ENCODE measurements around the gene TOPAZ1. TPM values are rescaled to one million over a fixed set of nuclear protein-coding genes. Genes with fewer than 3 reads are reported as not detected.
A peak's percentile ranks its signal among the peaks of the same experiment; 100 is the strongest.

The TOPAZ1 gene
- polyA plus RNA-seq, 3 donors = not detected

DNA sequence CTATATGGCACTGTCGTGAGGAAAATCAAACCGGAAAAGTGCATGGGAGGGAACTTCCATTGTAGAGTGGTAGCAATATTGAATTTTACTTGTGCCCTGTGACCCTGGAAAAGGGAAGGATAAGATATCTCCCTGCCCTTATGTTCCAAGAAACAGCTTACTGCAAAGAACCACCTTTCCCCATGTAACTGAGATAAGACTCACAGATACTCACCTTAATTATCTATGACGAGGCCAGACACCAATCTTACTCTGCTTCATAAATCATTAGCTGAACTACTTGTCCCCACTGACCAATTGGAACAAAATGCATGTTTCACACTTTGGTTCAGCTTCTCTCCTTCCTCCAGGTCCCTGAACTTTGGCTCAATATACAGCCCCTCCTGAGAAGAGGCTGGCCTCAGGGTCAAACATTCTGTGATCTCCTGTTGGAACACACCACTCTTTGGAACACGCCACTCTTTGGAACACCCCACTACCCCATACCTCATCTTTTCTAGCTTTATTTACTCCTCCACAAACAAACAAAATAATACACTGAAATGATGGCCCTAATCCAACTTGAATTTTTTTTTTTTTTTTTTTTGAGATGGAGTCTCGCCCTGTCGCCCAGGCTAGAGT lies 6.9 kb upstream of the TOPAZ1 start:
- no peaks in the 10 kb centered on the region for H3K27me3 ChIP-seq (ENCODE audit: control insufficient read depth in 2 of 2, insufficient read depth in 2 of 2, low read length in 2 of 2)
- no peak overlapping the region for H3K4me3 ChIP-seq (replicated peaks in 1 of 3; ENCODE audit: low read depth in 2 of 3, low read length in 3 of 3)
- H3K4me1 ChIP-seq (ENCODE audit: control insufficient read depth in 1 of 2, insufficient read depth in 2 of 2, low read length in 2 of 2) = peaks cover 4 to 7% of the 10 kb centered on the region in 2 donors
- H3K79me2 ChIP-seq (ENCODE audit: insufficient read depth, low read length) = no peaks in the 10 kb centered on the region
- H3K4me2 ChIP-seq (replicated peaks; ENCODE audit: extremely low read depth, low read length, poor library complexity, severe bottlenecking) = no peak overlapping the region
- intact Hi-C loops (cut with micrococcal nuclease) = no loop called here
- no peaks in the 10 kb centered on the region for H4K20me1 ChIP-seq (ENCODE audit: insufficient read depth, low read length)
- DNase-seq = no peak
- Mint-ChIP-seq H3K27ac (no peak overlapping the region), H3K36me3 (no peaks in the 10 kb centered on the region), H3K27me3 (ENCODE audit: low read depth in 3 of 3) (peaks cover 0 to 5% (median 2%) of the 10 kb centered on the region in 3 donors), H3K4me3 (no peak overlapping the region), H3K4me1 (peaks cover 12% of the 10 kb centered on the region), H3K9me3 (no peaks in the 10 kb centered on the region)
- H3K9me3 ChIP-seq (replicated peaks in 1 of 2; ENCODE audit: control insufficient read depth in 1 of 2, insufficient read depth in 1 of 2, low read length in 2 of 2) = no peaks in the 10 kb centered on the region
- H2AFZ ChIP-seq (ENCODE audit: insufficient read depth, low read depth, low read length, poor library complexity, severe bottlenecking) = no peak overlapping the region
- no peak overlapping the region for H3K9ac ChIP-seq (ENCODE audit: insufficient read depth, low read length, poor library complexity, severe bottlenecking)
- no peaks in the 10 kb centered on the region for H3K36me3 ChIP-seq (replicated peaks in 1 of 2; ENCODE audit: control insufficient read depth in 1 of 2, insufficient read depth in 2 of 2, low read length in 2 of 2)
- 93% methylated on average over 6 of the region's 6 CpGs for WGBS (ENCODE audit: insufficient coverage)
- no peak overlapping the region for H3K27ac ChIP-seq (ENCODE audit: low read depth in 1 of 2, low read length in 2 of 2)
- TF ChIP-seq, protein P1, sequence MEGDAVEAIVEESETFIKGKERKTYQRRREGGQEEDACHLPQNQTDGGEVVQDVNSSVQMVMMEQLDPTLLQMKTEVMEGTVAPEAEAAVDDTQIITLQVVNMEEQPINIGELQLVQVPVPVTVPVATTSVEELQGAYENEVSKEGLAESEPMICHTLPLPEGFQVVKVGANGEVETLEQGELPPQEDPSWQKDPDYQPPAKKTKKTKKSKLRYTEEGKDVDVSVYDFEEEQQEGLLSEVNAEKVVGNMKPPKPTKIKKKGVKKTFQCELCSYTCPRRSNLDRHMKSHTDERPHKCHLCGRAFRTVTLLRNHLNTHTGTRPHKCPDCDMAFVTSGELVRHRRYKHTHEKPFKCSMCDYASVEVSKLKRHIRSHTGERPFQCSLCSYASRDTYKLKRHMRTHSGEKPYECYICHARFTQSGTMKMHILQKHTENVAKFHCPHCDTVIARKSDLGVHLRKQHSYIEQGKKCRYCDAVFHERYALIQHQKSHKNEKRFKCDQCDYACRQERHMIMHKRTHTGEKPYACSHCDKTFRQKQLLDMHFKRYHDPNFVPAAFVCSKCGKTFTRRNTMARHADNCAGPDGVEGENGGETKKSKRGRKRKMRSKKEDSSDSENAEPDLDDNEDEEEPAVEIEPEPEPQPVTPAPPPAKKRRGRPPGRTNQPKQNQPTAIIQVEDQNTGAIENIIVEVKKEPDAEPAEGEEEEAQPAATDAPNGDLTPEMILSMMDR (IDR thresholded peaks at IDR 0.05) = no peak

DNA sequence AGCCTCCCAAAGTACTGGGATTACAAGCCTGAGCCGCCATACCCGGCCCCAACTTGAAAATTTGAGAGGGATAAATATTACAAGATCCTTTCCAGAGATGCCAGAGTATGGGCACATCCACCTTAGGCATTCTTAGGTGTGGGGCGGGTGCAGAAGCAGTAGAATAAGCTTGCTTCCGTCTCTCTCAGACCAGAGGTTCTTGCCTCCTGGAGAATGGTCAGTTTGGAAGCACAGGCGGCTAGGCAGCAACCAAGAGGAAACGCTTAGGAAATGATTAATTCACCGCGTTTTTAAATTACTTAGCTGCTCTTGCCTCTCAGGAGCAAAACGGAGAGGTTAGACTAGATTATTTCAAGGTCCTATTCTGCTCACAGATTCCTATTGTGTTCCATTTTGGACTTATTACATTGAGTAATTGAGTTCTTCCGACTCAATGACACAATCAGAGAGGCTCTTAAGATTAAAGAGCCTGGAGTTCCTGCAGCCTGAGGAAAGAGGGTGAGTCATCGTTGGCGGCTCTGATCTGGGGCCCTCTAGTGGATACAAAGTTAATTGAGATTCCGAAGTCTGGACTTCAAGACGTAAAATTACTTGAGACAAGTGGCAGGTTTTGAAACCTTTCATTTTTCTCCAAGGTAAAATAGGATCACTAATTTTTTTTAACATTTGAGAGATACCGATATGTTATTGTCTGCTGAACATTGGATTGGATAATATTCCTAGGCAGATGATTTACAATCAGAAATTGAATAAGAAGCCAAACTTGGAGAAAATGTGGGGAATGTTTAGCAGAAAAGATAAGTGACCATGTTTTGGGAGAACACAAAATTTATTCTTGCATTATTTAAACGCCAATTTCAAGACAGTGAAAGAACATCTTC lies 5.8 kb upstream of the TOPAZ1 start:
- Histone ChIP-seq H2AFZ (ENCODE audit: insufficient read depth, low read depth, low read length, poor library complexity, severe bottlenecking) (peak overlapping the region; percentile 60), H3K79me2 (ENCODE audit: insufficient read depth, low read length) (no peaks in the 10 kb centered on the region), H3K36me3 (replicated peaks in 1 of 2; ENCODE audit: control insufficient read depth in 1 of 2, insufficient read depth in 2 of 2, low read length in 2 of 2) (no peaks in the 10 kb centered on the region), H3K4me1 (ENCODE audit: control insufficient read depth in 1 of 2, insufficient read depth in 2 of 2, low read length in 2 of 2) (peaks cover 4 to 7% of the 10 kb centered on the region in 2 donors), H3K9me3 (replicated peaks in 1 of 2; ENCODE audit: control insufficient read depth in 1 of 2, insufficient read depth in 1 of 2, low read length in 2 of 2) (no peaks in the 10 kb centered on the region), H3K4me2 (replicated peaks; ENCODE audit: extremely low read depth, low read length, poor library complexity, severe bottlenecking) (peak overlapping the region; percentile 63), H4K20me1 (ENCODE audit: insufficient read depth, low read length) (no peaks in the 10 kb centered on the region), H3K27ac (ENCODE audit: low read depth in 1 of 2, low read length in 2 of 2) (no peak overlapping the region), H3K9ac (ENCODE audit: insufficient read depth, low read length, poor library complexity, severe bottlenecking) (no peak overlapping the region), H3K4me3 (replicated peaks in 1 of 3; ENCODE audit: low read depth in 2 of 3, low read length in 3 of 3) (peak overlapping the region in 1 of 3 experiments; percentile 54), H3K27me3 (ENCODE audit: control insufficient read depth in 2 of 2, insufficient read depth in 2 of 2, low read length in 2 of 2) (no peaks in the 10 kb centered on the region)
- Mint-ChIP-seq H3K27me3 (ENCODE audit: low read depth in 3 of 3) (peaks cover 0 to 5% (median 2%) of the 10 kb centered on the region in 3 donors), H3K4me1 (peaks cover 12% of the 10 kb centered on the region), H3K36me3 (no peaks in the 10 kb centered on the region), H3K27ac (peak overlapping the region in 2 of 7 donors; percentile 32 to 85), H3K4me3 (peak overlapping the region in 1 of 2 donors; percentile 66), H3K9me3 (peaks cover 0 to under 1% (median 0%) of the 10 kb centered on the region in 7 donors)
- intact Hi-C loops (cut with micrococcal nuclease) = no loop called here
- TF ChIP-seq, protein P1 (IDR thresholded peaks at IDR 0.05) = peak; percentile 84
- WGBS (ENCODE audit: insufficient coverage) = 15% methylated on average over 5 of the region's 16 CpGs
- peak; percentile 76 to 88 (median 88) for DNase-seq
